ENCODE results near the gene FAM131B.

FAM131B gene

GRCh38 chr7:143388051-143388450, 25.5 kb upstream of the FAM131B start:
- no peak for TF ChIP-seq CTCF (IDR thresholded peaks at IDR 0.05; ENCODE audit: low read depth, low read length)
- no peak for DNase-seq
- H3K36me3 ChIP-seq: peaks cover 13% of the 10 kb centered on the region
- H3K9me3 ChIP-seq (ENCODE audit: severe bottlenecking): no peaks in the 10 kb centered on the region
- no peak overlapping the region for H3K4me3 ChIP-seq (ENCODE audit: low read depth, low read length)
- H3K27me3 ChIP-seq (ENCODE audit: insufficient read depth, low read depth, severe bottlenecking): no peaks in the 10 kb centered on the region
- H3K27ac ChIP-seq: no peak overlapping the region

GRCh38 chr7:143387156-143387975, 24.9 kb upstream of the FAM131B start:
- no peak overlapping the region for H3K4me3 ChIP-seq (ENCODE audit: low read depth, low read length)
- peak; percentile 42 for DNase-seq
- H3K9me3 ChIP-seq (ENCODE audit: severe bottlenecking): no peaks in the 10 kb centered on the region
- no peak overlapping the region for H3K27ac ChIP-seq
- H3K27me3 ChIP-seq (ENCODE audit: insufficient read depth, low read depth, severe bottlenecking): no peaks in the 10 kb centered on the region
- peaks cover 13% of the 10 kb centered on the region for H3K36me3 ChIP-seq
- TF ChIP-seq CTCF (IDR thresholded peaks at IDR 0.05; ENCODE audit: low read depth, low read length): peak; percentile 70

DNA sequence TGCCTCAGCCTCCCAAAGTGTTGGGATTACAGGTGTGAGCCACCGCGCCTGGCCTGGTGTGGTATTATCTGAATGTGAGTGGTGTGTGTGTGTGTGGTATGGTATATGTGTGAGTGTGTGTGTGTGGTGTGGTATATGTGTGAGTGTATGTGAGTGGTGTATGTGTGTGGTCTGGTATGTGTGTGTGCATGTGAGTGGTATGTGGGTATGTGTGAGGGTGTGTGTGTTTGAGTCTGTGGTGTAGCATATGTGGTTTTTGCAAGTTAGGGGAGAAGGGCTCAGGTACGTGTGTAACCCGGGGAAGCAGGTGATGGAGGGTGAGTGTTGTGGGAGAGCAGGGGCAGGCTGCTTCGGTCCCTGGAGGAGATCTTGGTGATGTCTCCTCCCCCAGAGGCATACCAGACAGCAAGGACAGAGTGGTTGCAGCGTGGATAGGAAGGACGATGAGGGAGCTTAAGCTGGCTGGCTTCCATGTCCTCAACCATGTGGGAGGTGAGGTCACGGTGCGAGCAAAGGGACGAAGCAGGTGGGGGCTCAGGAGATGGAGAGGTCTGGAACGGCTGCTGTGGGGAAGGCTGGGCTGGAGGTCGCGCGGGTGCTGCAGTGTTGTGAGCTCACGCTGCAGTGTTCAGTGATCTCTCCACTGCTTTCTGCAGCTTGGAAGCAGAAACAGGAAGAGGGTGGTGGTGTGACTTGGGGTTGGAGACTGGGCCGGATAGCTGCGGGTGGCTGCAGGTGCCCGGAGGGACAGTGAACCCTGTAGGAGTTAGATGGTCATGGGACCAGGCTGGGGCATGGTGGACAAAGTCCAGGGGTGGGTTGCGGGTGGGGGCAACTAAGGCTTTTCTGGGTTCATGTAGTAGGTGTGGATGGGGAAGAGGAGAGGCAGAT, 23.6 kb upstream of the FAM131B start:
- Histone ChIP-seq H3K4me3 (ENCODE audit: low read depth, low read length) (no peak overlapping the region), H3K27ac (no peak overlapping the region)
- DNase-seq: no peak

GRCh38 chr7:143384661-143385631, 22.4 kb upstream of the FAM131B start:
- Histone ChIP-seq H3K36me3 (peaks cover 10% of the 10 kb centered on the region), H3K9me3 (ENCODE audit: severe bottlenecking) (no peaks in the 10 kb centered on the region), H3K27me3 (ENCODE audit: insufficient read depth, low read depth, severe bottlenecking) (no peaks in the 10 kb centered on the region), H3K27ac (no peak overlapping the region), H3K4me3 (ENCODE audit: low read depth, low read length) (no peak overlapping the region)
- DNase-seq: no peak
- TF ChIP-seq CTCF (IDR thresholded peaks at IDR 0.05; ENCODE audit: low read depth, low read length): no peak

More for the DNA sequence above, 23.6 kb upstream of the FAM131B start:
- Histone ChIP-seq H3K27me3 (ENCODE audit: insufficient read depth, low read depth, severe bottlenecking) (no peaks in the 10 kb centered on the region), H3K9me3 (ENCODE audit: severe bottlenecking) (no peaks in the 10 kb centered on the region), H3K36me3 (peaks cover 13% of the 10 kb centered on the region)
- TF ChIP-seq CTCF (IDR thresholded peaks at IDR 0.05; ENCODE audit: low read depth, low read length): no peak

DNA sequence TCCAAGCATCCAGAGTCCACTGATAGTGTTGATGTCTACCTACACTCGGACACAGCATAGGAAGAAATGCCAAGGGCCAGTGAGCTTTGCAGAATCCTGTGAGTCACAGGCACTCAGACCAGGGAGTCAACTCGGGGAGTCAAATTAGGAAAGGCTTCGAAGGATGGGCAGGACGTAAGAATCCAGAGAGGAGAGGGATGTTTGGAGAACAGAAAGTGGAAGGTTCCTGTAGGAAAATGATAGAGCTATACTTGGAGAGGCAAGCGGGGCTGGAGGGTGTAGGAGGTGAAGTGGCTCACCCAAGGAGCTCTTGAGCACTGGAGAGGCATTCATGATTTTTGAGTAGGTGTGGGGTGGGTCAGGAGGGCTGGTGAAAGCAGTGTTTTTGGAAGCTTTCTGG, 21.6 kb upstream of the FAM131B start:
- TF ChIP-seq CTCF (IDR thresholded peaks at IDR 0.05; ENCODE audit: low read depth, low read length): no peak
- DNase-seq: no peak
- H3K36me3 ChIP-seq: peaks cover 6% of the 10 kb centered on the region
- H3K9me3 ChIP-seq (ENCODE audit: severe bottlenecking): no peaks in the 10 kb centered on the region
- no peak overlapping the region for H3K27ac ChIP-seq
- H3K4me3 ChIP-seq (ENCODE audit: low read depth, low read length): no peak overlapping the region
- H3K27me3 ChIP-seq (ENCODE audit: insufficient read depth, low read depth, severe bottlenecking): no peaks in the 10 kb centered on the region

Measured in WERI-Rb-1 (cell line).